ENCODE results near the gene SMURF2. TPM values are rescaled to one million over a fixed set of nuclear protein-coding genes. Genes with fewer than 3 reads are reported as not detected.

The SMURF2 gene
- total RNA-seq, 1 experiment from 2014 or later = 35.3 TPM

- H3K9me3 ChIP-seq (ENCODE audit: control insufficient read depth, low read depth, low read length) = no peaks in the 10 kb centered on the region
- H3K79me1 ChIP-seq (ENCODE audit: insufficient read depth, low read depth, low read length, poor library complexity, severe bottlenecking) = peaks cover 6% of the 10 kb centered on the region
These were observed 47.0 kb downstream of the SMURF2 start for GRCh38 chr17:64615028-64615677.

More at GRCh38 chr17:64615028-64615677, 47.0 kb downstream of the SMURF2 start:
- Histone ChIP-seq H3K27me3 (ENCODE audit: insufficient read depth, low read length) (no peaks in the 10 kb centered on the region), H3K14ac (ENCODE audit: insufficient read depth, low read length) (no peak overlapping the region), H2AK5ac (ENCODE audit: insufficient read length, low read length) (no peak overlapping the region), H3T11ph (ENCODE audit: low read length) (no peak overlapping the region), H3K9ac (ENCODE audit: extremely low read depth, insufficient read length, low read length) (no peak overlapping the region), H3K56ac (ENCODE audit: insufficient read length, low read depth, low read length) (no peak overlapping the region), H2BK5ac (ENCODE audit: insufficient read length, low read length) (no peak overlapping the region), H2BK15ac (ENCODE audit: low read depth, low read length) (no peak overlapping the region), H3K79me2 (ENCODE audit: insufficient read depth, low read length) (peaks cover 6% of the 10 kb centered on the region; the same call in 1 of the 2 replicates), H3K27ac (ENCODE audit: insufficient read length, low read depth, low read length) (no peak overlapping the region), H3K23me2 (ENCODE audit: insufficient read length, low read depth, low read length, poor library complexity, severe bottlenecking) (no peaks in the 10 kb centered on the region), H4K8ac (replicated peaks; ENCODE audit: insufficient read length, low read depth, low read length) (no peak overlapping the region), H2BK120ac (ENCODE audit: low read depth, low read length, poor library complexity, severe bottlenecking) (no peak overlapping the region), H2BK20ac (ENCODE audit: low read depth, low read length, poor library complexity, severe bottlenecking) (no peak overlapping the region), H3K23ac (ENCODE audit: insufficient read length, low read depth, low read length) (no peak overlapping the region), H4K20me1 (ENCODE audit: control insufficient read depth, insufficient read depth, insufficient read length) (no peaks in the 10 kb centered on the region), H4K91ac (ENCODE audit: insufficient read length, low read depth, low read length) (no peak overlapping the region), H3K4me2 (ENCODE audit: insufficient read depth, insufficient read length, low read length) (no peak overlapping the region), H3K18ac (ENCODE audit: insufficient read length, low read depth, low read length) (no peak overlapping the region), H3K4ac (ENCODE audit: low read depth, low read length) (no peak overlapping the region), H4K5ac (ENCODE audit: insufficient read length, low read depth, low read length) (no peak overlapping the region), H2AFZ (ENCODE audit: low read length) (no peak overlapping the region), H3K4me1 (ENCODE audit: insufficient read depth, low read length) (no peaks in the 10 kb centered on the region), H2BK12ac (ENCODE audit: insufficient read length, low read depth, low read length) (no peak overlapping the region)
- no peak overlapping the region for H3K4me3 Mint-ChIP-seq
- H3K27me3 Mint-ChIP-seq (ENCODE audit: low read depth) = no peaks in the 10 kb centered on the region
- WGBS (ENCODE audit: extremely low coverage, insufficient read length, low lambda C conversion rate) = no CpG with 5 or more reads among the region's 3 CpGs
- no peak for TF ChIP-seq CTCF (conservative IDR thresholded peaks at IDR 0.05)
- H3K36me3 Mint-ChIP-seq (ENCODE audit: insufficient read depth in 1 of 3, low read depth in 3 of 3) = peaks cover 0 to 3% (median 0%) of the 10 kb centered on the region in 3 experiments; a peak in 2 of 7 replicates
- DNase-seq = no peak
- H3K27ac Mint-ChIP-seq = peak overlapping the region in 2 of 3 experiments; percentile 24 to 33; a peak in 2 of 7 replicates
- H3K9me3 Mint-ChIP-seq = no peaks in the 10 kb centered on the region
- H3K4me1 Mint-ChIP-seq = no peaks in the 10 kb centered on the region; a peak in 1 of 4 replicates
